H54 (cell line): Measurements from ENCODE around the gene N4BP2L1.

Experiments
- DNase-seq: peaks from one replicate; pipeline ENCODE4 v3.0.0; 2011; ENCODE audit warnings: low spot score, mixed read lengths; ENCODE audit not compliant: insufficient read length
- FAIRE-seq: peaks from 3 replicates; lab custom pipeline; 2011; peaks lifted over from hg19 to GRCh38; lab: Jason Lieb, UNC
- POLR2A ChIP-seq: IDR thresholded peaks from 2 replicates; pipeline ENCODE4 v1.6.1; 2011; ENCODE audit warnings: low read depth, mild to moderate bottlenecking, low read length

N4BP2L1 gene

GRCh38 chr13:32426191-32426989 lies 1.5 kb downstream of the N4BP2L1 start:
- no peak for TF ChIP-seq POLR2A
- no peak for DNase-seq
- no peak for FAIRE-seq

GRCh38 chr13:32425158-32425557 lies 2.8 kb downstream of the N4BP2L1 start:
- no peak for DNase-seq
- no peak for FAIRE-seq
- TF ChIP-seq POLR2A = no peak

GRCh38 chr13:32423592-32423991 lies 4.3 kb downstream of the N4BP2L1 start:
- no peak for FAIRE-seq
- TF ChIP-seq POLR2A = no peak
- no peak for DNase-seq

- FAIRE-seq (no peak), DNase-seq (no peak)
- no peak for TF ChIP-seq POLR2A
These were observed 8.1 kb downstream of the N4BP2L1 start for GRCh38 chr13:32419862-32420261.

GRCh38 chr13:32417995-32418394 lies 9.9 kb downstream of the N4BP2L1 start:
- FAIRE-seq = no peak
- TF ChIP-seq POLR2A = no peak
- no peak for DNase-seq

GRCh38 chr13:32415019-32415418 lies 12.9 kb downstream of the N4BP2L1 start:
- TF ChIP-seq POLR2A = no peak
- FAIRE-seq = no peak
- DNase-seq = no peak

GRCh38 chr13:32414580-32414979 lies 13.3 kb downstream of the N4BP2L1 start:
- no peak for FAIRE-seq
- DNase-seq = no peak
- no peak for TF ChIP-seq POLR2A

GRCh38 chr13:32413284-32413683 lies 14.6 kb downstream of the N4BP2L1 start:
- no peak for TF ChIP-seq POLR2A
- no peak for DNase-seq
- no peak for FAIRE-seq

GRCh38 chr13:32409561-32410421 lies 18.1 kb downstream of the N4BP2L1 start:
- DNase-seq (no peak), FAIRE-seq (no peak)

GRCh38 chr13:32409001-32409313 lies 19.0 kb downstream of the N4BP2L1 start:
- no peak for TF ChIP-seq POLR2A
- FAIRE-seq = no peak
- DNase-seq = no peak

More at GRCh38 chr13:32409561-32410421, 18.1 kb downstream of the N4BP2L1 start:
- no peak for TF ChIP-seq POLR2A

GRCh38 chr13:32408296-32409000 lies 19.5 kb downstream of the N4BP2L1 start:
- DNase-seq (no peak), FAIRE-seq (no peak)
- TF ChIP-seq POLR2A = no peak

- TF ChIP-seq POLR2A = no peak
- DNase-seq = no peak
- no peak for FAIRE-seq
These were observed 20.1 kb downstream of the N4BP2L1 start for GRCh38 chr13:32407854-32408253.

- DNase-seq (no peak), FAIRE-seq (no peak)
- TF ChIP-seq POLR2A = no peak
These were observed 24.8 kb downstream of the N4BP2L1 start for GRCh38 chr13:32403108-32403507.

- no peak for DNase-seq
- no peak for FAIRE-seq
- no peak for TF ChIP-seq POLR2A
These were observed 36.8 kb downstream of the N4BP2L1 start for GRCh38 chr13:32391101-32391619.
